COLO829 (cell line): ENCODE measurements around the gene DGKI.

Source experiments
- DNase-seq: peaks from one replicate; pipeline ENCODE4 v3.0.0; 2012; ENCODE audit warnings: low spot score

The DGKI gene

DNA sequence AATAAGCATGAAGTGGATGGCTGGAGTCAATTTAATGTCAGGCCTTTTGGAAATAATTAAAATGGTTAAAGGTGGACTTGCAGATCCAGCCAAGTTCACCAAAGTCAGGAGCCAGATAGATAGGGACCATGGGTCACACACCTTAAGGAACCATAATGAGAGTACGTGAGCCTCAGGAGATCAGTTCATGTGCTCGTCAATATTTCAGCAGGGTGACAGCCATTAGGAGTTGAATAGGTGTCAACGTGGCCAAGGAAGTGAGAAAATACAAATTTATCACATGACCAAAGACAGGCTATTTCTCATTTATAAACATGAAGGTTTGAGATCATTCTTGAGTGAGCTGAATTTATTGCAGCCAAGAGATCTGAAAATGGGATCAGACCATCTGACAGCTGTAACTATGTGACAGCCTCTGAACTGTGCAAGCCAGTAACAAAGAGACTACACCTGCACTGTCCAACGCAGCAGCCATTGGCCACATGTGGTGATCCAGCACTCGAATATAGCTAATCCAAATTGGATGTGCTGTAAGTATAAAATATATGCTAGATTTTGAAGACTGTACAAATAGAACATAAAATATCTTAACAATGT lies 253.6 kb downstream of the DGKI start:
- DNase-seq = no peak

DNA sequence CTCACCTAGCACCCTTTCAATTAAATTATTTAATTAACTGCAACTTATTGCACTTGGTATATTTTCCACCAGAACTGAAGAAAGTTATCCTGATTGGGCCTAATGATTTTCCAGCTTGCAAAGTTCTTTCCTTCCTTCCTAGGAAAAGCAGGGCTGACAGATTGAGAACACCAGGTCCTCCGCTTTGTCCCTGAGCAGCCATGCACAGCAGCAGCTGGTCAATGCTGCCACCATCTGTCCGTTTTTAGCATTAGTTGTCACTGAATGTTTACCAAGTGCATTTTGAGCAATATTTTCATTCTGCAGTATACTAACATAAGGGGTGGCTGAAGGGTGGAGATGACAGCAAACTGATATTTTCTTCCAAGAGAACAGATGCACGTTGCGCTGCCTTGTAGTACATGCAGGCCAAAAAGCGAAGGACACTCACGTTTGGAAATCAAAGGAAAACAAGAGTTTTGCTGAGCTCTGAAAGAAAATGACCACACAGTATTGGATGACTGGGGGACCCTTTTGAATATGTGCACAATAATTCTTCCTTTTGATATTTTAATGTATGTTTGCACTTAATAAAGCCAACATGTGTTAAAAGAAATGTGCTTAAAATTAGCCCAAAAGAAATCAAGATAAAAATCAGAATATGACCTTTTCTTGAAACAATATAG lies 254.4 kb downstream of the DGKI start:
- DNase-seq = peak; percentile 97

DNA sequence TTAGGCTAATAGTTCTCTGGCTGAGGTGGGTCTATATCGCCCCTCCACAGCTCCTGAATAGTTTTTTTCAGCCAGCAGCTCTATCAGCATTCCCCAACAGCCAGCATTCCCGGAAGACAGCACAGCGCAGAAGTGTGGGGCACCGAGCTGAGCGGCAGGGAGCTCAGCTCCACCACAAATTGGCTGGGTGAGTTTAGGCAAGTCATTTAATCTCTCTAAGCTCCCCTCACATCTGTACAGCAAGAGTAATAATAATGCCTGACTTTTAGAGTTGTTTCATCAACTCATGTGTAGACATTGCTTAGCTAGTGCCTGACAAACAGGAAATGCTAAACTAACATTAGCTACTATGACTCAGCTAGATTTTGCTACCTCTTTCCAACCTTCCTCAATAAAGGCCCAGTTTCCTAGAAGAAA lies 255.3 kb downstream of the DGKI start:
- peak; percentile 67 for DNase-seq

DNA sequence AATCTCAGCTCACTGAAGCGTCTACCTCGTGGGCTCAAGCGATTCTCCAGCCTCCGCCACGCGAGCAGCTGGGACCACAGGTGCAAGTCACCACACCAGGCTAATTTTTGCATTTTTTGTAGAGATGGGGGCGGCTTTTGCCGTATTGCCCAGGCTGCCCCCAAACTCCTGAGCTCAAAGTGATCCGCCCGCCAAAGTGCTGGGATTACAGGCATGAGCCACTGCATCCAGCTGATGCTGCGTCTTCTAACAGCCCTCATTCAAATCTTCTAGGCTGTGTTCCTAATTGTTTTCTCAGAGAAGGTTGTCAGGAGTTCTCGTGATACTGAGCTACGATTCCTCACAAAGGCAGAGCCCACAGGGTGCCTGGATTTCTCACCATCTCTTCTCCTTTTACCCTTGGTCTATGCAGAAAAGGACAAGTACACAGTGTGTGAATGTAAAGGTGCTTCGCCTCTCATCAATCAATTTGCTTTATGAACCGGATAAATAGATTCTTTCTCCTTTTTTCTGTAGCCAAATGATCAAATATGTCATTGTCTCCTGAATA lies 255.9 kb downstream of the DGKI start:
- DNase-seq = no peak

DNA sequence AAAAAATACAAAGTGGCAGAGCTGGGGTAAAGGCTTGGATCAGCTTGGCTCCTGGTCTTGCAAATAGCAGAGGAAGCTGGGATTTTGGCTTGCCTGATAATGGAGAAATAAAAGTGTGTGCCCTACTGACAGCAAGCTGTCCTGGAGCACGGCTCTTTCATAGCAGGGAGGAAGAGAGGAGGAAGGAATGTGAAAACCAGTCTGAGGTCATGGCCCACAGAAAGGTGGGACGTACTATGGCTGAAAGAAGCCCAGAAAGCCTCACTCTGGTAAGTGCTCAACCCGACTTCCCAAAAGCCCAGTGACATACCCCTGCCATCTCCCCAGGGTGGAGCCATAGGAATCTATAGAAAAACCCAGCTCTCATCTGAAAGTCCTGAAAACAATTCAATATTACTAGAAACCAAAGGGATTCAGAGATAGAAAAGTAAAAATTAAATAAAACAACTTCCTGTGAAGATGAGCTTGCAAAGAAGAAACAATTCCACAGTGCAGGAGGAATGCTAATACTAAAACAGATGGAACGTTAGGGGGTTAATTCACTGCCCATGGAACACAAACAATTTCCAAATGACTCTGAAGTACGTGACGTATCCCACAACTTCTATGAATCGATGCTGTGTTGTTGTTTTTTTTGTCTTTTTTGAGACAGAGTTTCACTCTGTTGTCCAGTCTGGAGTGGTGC lies 256.6 kb downstream of the DGKI start:
- DNase-seq = no peak

DNA sequence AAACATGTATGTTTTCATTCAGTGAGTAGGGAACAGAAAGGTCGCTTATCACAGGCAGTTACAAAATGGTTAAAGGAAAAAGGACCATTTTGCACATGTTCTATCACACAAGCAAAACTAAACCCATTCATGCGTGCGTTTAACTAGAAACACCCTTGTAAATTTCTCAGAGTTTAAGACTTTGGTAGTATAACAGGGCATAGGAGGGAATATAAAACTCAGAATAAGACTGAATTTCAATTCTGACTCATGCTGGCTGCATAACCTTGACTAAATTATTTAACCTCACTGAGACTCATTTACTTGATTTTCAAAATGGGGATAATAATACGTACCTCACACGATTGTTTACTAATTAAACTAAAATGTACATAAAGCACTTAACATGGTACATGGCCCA lies 259.4 kb downstream of the DGKI start:
- no peak for DNase-seq

DNA sequence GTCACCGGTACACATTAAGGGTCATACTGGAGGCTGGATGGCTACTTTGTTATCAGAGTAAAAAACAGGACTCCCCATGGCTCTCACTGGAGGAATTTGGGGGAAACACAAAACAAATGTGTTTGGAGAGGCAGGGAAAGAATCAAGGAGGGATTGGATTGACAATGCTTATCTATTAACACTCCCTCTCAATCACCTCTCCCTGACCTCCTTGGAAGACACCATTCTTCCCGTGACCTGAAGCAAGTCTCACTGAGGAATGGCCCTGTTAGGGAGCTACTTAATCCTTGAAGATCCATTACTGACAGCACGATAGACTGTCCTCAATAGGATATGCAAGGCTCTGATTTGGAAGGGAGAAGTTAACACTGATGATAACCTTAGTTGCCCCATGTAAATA lies 261.2 kb downstream of the DGKI start:
- no peak for DNase-seq

DNA sequence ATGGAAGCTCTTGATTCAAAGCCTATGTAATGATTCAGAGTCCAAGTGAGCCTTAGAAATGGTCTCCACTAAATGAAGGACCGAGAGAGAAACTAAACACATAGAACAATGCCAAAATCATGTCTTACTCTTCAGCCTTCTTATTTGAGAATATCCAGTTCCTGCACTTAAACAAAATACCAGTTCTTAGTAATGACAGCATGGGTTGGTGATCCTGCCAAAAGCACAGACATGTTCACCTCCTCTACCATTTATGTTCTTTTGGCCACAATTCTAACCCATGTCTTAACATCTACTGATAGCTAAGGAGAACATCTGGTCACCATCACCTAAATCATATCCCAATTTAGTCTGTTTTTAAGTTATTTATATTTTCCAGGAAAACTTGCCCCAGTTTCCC lies 263.6 kb downstream of the DGKI start:
- DNase-seq = no peak

DNA sequence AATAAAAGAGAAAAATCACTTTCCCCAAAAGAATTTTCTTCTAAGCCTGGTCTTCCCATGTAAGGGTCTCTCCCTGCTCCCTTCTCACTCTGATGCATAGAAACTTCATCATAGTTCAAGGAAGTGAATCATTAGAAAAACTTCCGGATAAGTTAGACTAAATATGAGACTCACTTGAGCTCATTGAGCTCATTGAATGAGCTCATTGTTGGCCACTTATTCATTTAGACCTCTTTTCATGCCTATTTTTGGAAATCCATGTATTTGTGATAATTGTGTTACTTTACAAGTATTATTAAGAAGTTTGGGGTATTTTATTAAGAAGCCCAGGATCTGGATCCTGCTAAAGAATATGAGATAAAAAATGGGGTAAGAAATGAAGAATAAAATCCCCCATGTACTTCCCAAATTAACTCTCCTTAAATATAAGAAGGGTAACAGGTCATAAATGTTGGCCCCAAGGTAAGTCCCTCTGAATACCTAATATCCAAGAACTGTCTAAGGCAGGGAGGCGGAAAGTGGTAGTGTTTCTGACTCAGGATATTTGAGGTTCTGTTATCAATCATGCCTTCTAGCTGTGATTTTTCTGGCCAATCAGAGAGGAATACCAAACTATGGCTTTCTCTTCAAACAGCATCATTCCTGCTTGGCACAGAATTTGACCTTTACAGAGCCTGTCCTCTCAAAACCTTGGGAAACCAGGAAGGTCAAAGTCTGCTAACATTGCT lies 266.7 kb downstream of the DGKI start:
- DNase-seq = peak; percentile 96

DNA sequence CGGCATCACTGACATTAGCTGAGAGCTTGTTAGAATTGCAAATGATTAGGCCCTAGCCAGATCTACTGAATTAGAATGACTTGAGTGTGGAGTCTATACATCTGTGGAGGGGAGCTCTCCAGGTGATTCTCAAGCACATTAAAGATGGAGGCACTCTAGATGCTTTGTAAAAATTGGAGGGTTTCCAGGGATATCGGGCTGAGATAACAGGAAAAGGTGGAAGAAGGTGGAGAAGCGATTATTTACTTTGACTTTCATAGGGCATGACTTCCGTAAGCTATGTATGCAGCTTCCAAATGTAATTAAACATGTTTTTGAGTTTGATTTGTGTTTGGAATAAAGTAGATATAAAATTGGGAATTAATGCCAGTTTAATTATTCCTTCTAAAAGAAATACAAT lies 268.2 kb downstream of the DGKI start:
- no peak for DNase-seq

DNA sequence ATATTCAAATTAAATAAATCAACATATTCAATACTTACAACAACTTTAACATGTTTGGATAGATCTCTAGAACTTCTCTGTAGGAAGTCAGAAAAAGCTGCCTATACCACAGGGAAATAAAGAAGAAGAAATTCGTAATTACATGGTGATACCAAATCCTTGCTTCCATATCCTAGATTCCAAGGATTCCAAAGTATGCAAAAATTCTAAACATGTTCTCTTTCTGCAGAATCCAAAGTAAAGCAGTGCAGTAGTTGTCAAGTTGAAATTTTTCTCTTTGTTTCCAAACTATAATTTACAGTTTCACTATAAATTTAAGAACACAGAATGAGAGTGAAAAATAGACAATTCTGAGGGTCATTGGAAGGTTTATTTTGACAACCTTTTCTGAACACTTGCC lies 269.6 kb downstream of the DGKI start:
- DNase-seq = no peak

DNA sequence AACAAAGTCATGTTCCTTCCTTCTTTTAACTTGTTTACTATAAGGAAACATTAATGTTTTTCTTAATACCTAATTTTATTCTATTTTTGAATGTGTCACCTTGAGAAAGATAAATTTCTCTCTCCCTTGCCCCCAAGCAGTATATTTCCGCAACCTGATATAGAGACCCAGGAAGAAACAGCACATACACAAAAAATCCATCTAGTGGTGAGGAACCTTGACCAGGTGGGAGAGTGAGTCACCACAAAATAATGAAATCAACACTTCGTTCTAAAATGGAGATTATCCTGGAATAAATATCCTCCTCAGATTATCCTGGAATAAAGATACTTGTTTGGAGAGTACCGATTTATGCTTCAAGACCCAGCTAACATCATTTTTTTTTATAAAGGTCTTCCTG lies 270.3 kb downstream of the DGKI start:
- no peak for DNase-seq

DNA sequence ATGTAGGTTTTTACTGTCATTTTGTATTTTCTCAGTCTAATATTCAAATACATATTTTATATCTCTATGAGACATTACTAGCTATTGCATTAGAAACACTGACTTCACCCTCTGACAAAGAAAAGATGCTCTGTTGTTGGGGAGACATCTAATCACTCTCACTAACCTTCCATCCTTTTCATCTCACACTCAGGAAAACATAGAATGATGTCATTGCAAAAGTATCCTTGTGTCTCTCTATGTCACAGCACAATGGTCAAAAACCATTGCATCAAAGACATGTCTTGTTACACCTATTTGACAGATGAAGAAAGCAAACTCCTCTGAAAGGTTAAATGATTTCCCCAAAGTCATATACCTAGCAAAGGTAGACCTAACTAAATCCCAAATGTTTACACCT lies 272.0 kb downstream of the DGKI start:
- DNase-seq = no peak

DNA sequence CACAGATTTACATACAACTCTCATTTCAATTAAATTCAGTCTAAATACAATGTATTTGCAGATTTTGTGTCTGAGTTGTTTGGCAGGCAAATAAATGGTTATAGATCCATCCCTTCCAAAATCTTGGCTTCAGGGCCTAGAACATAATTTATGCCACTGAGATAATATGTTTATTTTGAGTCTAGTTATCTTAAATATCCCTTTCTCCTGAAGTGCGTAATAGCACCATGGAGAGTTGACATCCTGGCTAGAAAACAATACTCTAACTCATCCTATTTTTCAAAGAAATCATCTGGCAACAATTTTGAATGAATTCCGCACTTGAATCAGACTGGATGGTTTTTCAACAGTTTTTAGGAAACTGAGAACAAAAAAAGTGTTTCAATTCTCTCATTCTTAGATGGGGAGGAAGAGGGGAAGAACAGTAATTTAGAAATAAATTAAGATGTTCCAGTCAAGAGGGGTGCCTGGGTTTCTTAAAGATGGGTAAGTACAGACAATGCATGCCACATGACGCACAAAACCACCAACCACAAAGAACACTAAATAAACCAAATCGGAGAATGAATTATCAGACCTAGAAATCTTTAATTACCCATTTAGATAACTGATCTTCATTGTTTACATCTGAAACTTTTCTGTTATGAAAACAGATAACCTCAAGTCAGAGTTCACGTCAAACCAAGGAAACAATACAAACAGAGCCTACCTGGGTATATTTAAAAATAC lies 274.6 kb downstream of the DGKI start:
- peak; percentile 71 for DNase-seq

DNA sequence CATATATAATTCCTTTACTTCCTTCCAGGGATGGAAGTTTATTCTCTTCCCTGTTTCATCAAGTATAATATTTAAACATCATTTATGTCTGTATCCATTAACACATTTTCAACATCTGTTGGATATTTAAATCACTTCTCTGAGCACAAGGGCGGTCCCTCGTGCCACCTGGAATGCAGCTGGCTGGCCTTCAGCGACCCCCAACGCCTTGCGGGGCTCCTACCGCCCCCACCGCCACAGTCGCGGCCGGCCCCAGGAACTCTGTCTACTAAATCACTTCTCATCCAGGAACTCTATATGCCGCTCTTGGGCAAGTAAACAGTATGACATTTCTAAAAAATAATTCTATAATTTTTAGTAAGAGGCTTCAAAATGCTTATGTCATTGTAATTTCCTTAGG lies 282.1 kb downstream of the DGKI start:
- no peak for DNase-seq

DNA sequence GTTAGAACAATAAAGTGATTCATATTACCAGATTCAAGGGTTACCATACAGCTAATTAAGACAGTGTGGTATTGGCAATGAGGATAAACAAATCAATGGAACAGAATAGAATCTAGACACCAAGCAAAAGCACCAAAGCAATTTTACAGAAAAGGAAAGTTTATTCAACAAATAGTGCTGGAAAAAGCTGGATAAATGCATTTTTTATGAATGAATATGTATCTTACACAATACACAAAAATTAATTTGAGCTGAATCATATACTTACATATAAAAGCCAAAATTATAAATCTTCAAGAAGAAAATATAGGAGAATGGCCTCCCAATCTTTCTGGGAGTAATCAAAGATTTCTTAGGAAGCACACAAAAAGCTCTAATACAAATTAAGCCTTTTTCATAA lies 282.8 kb downstream of the DGKI start:
- no peak for DNase-seq

DNA sequence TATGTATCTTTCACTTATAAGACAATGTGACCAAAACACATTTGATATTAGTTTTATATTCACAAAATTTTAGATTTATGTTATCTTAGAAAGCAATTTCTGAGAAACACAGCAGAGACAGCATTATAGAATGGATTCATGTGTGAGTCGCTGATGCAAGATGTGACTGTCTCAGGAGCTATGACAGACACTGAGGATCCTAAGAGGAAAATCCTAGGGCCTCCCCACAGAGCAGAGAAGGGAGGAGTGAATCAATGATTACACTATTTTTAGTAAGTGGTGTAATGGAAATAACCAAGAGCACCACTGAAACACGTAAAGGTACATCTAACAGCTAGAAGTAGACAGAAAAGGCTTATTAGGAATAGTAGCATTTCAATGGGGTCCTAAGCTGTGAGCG lies 299.3 kb downstream of the DGKI start:
- no peak for DNase-seq

DNA sequence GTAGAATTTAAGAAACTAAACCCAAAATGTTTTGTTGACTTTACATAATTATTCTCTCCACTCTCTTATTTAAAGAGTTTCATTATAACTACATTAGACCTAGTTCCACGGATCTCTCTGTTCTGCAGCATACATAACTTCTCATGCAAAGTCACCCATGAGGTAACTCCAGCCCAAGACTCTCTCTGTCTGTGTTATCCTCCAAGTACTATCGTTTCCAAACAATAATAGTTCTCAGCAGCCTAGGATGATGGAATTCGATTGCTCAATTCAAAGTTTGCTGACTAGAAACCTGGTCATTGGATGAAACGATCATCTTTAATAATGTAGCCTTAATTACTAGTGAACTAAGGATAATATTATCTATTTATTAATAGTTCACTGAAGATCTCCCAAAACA lies 300.1 kb downstream of the DGKI start:
- no peak for DNase-seq

DNA sequence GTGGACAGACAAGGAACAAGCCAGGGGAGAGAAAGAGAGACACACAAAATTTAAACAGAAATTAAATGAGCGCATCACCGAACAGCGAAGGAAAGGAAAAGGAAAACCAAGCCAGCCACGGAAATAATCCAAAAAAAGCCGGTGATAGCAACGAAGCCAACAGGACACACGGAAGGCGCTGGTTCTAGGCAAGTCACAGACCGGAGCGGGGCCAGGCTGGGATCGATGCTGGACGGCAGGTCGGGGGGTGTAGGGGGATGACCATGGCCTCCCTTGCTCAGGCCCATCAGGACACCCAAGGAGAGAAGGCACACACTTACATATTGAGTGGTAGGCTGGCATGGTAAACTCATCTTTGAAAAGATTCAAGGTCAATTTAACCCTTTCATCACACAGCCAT lies 300.8 kb downstream of the DGKI start:
- DNase-seq = no peak

DNA sequence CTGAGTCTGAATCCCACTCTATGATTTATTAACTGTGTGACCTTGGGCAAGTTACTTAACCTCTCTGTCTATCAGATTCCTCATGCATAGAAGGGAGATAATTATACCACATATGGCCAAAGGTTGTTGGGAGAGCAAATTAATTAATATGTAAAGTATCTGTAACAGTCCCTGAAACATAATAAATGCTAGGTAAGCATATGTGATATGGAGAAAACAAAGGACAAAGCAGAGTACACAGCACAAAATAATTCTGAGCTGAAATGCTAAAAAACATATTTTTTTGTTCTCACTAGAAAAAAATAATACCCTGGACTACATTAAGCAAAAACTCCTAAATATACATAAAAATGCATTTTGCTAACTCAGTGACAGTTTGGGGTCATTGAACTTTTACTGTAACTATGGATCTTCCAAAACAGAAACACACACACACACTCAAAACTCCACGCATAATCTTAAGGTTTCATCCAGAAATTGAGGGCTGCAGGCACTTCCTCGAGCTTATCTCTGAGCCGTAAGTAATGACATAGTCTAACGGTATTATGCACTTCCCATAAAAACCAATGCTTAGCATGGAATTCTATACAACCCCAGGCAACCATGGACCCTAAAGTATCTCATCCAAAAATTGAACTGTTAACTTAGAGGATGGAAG lies 301.6 kb downstream of the DGKI start:
- no peak for DNase-seq

DNA sequence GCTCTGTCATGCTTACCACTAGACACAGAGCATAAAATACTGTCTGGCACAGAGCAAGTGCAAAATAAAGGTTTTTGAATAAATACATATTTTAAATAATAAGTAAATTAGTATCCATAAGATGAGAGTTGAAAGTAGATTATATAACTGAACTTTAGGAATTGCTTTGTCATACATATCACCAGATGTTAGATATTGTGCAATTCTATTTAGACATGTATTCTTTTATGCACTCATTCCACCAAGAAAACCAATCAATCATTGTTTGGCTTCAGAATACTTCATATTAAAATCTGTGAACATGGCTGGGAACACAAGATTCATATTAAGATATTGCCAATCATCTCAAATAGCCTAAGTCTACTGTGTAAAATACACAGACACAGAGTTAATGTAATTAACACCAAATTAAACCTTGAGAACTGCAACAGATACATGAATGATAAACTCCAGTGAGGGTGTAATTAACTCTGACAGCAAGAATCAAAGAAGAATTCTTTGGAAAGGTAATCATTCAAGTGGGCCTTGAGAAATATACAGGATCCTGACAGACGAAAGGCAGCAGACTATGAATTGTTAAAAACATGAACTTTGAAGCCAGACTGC lies 302.2 kb downstream of the DGKI start:
- no peak for DNase-seq
